Inferior parietal cortex (tissue), 1 donor: ENCODE results near the gene ZNF804A.

ENCODE experiments used
- DNase-seq: peaks from one replicate; pipeline ENCODE4 v3.0.0-alpha.2; 2016; ENCODE audit errors: extremely low spot score

The ZNF804A gene

DNA sequence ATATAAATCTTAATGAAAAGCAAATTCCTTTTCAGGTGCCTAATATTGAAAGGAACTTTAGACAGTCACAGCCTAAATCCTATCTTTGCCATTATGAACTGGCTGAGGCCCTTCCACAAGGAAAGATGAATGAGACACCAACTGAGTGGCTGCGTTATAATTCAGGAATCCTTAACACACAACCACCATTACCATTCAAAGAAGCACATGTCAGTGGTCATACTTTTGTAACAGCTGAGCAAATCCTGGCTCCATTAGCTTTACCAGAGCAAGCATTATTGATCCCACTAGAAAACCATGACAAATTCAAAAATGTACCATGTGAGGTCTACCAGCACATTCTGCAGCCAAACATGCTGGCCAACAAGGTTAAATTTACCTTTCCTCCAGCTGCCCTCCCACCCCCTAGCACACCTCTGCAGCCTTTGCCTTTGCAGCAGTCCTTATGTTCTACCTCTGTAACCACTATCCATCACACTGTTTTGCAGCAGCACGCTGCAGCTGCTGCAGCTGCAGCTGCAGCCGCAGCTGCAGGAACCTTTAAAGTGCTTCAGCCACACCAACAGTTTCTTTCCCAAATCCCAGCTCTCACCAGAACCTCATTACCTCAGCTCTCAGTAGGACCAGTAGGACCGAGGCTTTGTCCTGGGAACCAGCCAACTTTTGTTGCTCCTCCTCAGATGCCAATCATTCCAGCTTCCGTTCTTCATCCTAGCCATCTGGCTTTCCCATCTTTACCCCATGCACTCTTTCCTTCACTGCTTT, 340.1 kb downstream of the ZNF804A start:
- no peak for DNase-seq

DNA sequence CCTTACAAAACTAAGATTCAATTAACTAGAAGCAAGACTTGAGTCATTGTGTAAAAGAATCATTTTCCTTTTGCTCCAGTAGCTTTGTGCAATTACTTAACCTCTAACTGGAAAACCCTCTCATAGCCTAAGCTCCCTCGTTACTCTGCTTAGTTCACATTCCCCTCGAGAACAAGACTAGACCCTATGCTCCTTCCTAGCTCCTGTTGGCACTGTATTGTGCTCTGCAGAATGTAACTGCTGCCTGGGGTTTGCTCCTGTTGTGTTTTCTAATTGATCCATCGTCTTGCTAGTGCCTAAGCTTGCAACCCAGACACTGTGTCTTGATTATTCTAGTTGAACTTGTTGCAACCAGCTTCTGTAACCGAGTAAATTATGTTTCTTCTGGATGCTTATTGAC, 347.0 kb downstream of the ZNF804A start:
- no peak for DNase-seq

DNA sequence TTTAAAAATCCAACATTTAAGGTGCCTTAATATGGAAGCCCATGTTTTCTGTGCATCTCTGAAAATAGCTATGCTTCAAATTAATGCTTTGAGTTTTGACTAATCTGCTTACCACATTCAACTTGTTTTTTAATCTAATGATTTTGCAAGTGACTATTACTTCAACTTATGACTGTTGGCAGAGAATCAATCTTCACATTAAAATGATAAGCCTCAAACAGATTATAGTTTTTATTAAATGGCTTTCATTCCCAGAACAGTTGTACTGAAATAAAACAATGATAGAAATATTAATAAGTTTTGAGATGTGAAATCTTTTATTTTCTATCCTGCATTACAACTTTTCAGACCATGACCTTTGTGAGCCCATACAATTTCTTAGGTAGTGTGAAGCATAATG, 347.5 kb downstream of the ZNF804A start:
- no peak for DNase-seq

- no peak for DNase-seq
Measured at GRCh38 chr2:184956856-184957255, 358.5 kb downstream of the ZNF804A start.

DNA sequence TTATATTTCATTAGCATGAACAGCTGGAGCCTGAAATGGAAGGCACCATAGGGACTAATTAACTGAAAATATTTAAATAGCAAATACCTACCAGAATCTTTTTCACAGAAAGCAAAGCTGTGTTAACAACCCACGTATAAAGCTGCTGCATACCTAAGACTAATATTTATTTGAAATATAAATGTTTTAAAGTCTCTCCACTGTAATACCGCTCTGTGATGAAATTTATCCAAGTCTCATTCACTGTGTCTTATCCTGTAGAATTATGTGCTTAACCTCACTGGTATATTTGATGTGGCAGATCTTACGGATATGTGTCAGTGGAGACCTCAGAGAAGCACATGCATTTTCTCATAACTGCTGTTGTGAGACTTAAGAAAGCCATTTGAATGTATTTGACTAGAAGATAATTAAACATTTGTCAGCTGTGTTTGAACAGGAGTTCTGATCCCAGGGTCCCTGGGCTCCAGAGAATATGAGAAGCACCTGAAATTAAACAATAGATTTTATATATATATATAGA, 373.3 kb downstream of the ZNF804A start:
- DNase-seq: no peak
